AG20443 (cell line): ENCODE data around the gene SH3BP2.
A peak's percentile ranks its signal among the peaks of the same experiment; 100 is the strongest.

ENCODE experiments used
- DNase-seq: peaks from one replicate; pipeline ENCODE4 v3.0.0; 2012; ENCODE audit warnings: low spot score, mixed read lengths

SH3BP2 gene

DNA sequence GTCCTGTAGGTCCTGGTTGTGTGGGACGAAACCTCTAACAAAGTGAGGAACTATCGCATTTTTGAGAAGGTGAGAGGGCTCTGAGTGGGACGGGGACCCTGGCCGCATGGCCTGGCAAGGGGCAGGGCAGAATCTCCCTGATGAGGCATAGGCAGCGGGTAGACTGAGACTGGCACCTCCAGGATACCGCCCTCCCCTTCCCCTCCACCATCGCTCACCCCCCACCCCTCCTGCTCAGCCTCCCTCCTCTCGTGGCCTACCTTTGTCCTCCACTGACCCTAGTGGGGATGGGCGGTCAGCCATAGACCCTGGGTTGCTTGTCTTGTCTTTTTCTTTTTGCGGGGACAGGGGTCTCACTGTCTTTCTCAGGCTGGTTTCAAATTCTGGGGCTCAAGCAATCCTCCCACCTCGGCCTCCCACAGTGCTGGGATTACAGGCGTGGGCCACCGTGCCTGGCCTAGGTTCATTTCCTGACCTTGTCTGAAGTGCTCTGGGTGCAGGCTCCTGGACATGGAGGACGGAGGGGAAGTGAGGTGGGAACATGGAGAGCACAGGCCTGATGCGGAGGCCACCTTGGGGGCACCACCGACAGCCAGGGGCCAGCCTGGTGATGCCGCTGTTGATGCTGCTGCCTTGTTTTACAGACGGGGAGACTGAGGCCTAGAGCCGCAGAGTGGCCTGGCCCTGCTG, 40.2 kb downstream of the SH3BP2 start:
- DNase-seq = no peak

DNA sequence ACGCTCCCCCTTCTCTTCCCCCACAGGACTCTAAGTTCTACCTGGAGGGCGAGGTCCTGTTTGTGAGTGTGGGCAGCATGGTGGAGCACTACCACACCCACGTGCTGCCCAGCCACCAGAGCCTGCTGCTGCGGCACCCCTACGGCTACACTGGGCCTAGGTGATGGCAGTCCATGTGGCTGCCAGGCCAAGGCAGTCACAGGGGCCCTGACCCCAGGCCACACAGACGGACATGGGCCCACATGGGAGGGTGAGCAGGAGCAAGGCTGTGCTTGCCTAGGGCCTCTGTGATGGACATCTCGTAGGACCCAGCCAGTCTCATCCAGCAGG, 40.8 kb downstream of the SH3BP2 start:
- no peak for DNase-seq

DNA sequence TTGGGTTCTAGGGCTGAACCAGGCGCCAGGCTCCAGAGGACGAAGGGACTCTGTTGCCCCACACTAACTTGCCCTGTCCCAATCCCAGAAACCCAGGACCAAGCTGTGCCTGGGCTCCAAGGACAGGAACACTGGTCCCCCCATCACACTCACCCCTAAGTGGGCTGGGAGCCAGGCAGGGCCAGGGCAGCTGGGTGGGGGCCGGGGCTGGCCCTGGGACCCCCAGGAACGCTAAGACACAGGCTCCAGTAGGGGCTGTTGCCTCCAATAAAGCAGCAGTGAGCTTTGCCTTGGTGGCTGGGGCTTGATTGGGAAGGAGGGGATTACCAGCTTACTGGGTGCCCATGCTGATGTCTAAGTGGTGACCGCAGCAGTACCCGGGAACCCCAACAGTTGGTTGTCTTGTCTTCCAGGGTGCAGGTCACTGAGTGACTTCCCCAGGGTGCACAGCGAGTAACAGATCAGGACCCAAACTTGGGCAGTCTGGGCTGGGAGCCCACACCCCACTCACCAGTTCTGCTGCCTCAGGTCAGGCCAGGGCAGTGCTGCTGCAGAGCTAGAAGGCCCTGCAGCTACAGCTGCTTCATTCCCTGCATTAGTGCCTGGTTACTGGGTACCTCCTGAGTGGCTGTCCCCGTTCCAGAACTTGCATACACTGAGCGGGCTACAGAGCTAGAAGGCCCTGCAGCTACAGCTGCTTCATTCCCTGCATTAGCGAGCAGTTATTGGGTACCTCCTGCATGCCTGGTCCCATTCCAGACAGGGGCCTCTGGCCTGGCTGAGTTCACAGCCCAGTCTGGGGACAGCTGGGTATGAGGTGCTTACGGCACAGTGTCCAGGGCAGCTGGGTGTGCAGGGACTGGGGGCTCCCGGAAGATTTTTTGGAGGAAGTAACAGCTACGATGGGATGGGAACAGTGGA, 41.4 kb downstream of the SH3BP2 start:
- DNase-seq = no peak

DNA sequence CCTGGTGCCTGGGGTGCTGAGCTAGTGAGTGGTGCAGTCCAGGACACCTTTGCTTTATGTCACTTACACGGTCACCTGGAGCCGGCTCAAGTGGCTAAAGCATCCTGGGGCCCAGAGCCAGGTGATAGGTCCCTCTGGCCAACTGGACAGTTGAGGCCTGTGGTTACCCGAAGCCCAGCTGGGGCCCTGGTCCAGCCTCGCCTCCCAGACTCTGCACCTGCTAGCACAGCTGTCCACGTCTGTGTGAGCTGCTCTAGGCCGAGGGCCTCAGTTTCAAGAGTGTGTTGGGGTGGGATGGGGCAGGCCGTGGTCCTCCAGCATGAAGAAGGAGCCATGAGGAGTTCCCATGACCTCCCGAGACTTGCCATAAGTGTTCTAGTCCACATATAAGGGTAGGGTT, 43.1 kb downstream of the SH3BP2 start:
- DNase-seq = no peak

DNA sequence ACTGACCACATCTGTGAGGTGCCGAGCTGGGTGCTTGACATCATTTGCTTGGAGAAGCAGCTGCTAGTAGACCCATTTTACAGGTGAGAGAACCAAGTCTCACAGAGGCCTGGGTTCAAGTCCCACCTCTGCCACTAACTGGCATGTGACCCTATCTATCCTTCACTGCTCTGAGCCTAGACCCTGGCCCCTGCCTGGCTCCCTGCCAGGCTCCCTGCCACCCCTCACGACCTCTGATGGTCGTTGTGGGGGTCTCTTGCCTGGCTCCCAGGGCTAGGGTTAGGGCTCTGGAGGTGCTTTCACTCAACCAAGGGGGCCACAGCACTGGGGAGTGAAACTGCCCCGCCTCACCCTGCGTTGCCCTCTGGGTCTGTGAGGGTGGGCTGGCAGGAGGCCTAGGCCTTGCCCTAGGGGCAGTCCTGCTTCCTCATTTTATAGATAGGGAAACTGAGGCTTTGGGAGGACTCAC, 43.5 kb downstream of the SH3BP2 start:
- no peak for DNase-seq

DNA sequence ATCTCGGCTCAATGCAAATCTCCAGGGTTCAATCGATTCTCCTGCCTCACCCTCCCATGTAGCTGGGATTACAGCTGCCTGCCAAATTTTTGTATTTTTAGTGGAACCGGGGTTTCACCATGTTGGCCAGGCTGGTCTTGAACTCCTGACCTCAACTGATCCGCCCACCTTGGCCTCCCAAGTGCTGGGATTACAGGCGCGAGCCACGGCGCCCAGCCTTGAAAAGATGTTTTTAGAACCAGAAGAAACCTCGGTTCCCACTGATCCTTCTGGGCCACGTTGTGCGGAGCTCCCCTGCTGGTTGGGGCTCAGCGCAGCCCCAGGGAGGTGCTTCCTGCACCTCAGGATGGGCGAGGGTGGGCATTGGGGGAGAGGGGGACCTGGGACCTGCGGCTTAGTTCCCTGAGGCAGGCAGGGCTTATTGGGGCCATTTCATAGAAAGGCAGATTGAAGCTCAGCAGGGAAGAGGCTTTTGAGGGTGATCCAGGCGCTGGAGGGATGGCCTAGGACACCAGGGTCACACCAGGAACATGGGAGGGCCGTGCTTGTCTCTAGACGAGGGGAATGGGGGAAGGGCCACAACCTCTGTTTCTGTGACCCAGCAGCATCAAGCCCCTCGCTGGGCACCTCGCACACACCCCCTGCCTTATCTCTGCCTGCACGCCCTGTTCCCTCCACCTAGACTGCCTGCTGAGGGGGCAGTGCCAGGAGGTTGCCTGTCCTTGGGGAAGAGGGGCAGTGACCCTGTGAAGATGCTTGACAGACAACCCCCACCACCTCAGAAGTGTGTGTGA, 44.4 kb downstream of the SH3BP2 start:
- DNase-seq = no peak

DNA sequence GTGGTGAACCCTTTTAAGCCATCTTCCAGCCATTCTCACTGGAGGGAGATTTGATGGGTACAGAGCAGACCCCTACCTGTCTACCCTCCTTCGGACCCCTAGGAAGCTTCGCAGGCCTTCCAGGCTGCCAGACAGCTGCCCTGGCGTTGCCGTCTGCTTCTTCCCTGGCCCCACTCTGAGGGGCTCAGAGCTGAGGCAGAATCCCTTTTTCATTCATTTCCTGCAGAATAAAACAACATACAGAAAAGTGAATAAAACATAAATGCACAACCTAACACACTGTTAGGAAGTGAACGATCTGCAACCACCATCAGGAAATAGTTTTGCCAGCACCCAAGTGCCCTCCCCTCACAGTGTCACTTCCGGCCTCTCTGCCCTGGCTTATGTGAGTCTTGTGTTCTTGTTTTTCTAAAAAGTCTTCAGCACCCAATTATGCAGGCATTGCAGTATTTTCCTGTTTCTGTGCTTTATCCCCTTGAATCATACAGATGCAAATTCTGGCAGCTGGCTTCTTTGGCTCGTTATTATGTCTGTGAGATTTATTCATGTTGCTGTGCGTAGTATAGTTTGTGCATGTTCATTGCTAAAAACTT, 45.1 kb downstream of the SH3BP2 start:
- DNase-seq = peak; percentile 64

DNA sequence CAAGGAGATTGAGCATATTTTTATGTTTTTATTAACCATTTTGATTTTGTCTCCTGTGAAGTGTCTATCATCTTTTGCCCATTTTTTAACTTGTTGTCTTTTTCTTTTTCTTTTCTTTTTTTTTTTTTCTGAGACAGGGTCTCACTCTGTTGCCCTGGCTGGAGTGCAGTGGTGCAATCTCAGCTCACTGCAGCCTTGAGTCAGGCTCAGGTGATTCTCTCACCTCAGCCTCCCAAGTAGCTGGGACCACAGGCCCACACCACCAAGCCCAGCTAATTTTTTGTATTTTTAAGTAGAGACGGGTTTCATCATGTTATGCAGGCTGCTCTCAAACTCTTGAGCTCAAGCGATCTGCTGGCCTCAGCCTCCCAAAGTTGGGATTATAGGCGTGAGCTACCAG, 46.2 kb downstream of the SH3BP2 start:
- no peak for DNase-seq

DNA sequence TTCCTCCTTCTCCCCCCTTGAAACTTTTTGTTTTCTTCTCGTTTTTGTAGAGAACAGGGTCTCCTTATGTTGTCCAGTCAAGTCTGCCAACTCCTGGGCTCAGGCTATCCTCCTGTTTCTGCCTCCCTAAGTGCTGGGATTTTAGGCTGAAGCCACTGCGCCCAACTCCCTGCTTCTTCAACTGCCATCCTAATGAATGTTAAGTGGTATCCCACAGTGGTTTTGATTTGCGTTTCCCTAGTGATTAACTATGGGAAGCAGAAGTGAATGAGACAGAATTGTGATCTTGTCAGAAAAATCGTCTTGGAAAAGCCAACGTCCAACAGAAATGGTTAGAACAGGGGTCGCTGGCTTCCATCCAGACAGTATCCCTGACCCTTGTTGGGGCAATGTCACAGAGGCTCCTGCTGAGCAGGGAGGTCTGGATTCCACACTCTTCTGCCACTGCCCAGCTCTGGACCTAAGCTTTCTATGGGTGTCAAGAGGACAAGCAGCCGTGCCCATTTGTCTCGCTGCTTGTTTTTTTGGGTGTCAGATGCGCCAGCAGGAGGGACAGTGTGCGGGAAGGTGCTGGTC, 49.9 kb downstream of the SH3BP2 start:
- no peak for DNase-seq

DNA sequence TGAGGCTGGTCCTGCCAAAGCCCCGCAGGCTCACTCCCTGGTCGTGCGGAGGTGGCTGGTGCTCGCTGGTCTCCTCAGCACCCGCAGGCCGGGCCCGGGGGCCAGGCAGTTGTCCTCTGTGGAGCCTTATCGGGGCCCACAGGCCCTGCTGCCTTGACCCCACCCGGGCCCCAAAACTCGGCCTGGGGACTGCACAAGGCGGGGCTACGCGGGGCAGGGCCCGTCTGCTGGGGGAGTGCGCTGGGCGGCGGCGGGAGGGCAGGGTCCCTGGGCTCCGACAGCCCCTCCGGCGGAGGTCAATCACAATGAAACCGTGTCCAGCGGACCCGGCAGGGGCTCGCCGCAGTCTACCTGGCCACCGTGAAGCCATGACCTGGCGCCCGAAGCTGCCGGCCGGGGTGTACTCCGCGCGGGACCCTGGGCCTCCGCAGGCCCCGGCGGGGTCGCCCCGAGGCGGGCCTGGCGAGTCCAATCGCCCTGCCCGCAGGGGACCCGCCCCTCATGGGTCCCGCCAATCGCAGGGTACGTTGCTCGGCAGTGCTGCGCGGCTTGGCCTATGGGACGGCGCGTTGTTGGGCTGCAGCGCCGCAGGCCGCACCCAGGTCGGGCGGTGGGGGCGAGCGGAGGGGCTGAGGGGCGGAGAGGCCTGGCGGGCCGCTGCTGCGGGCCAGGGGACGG, 50.5 kb downstream of the SH3BP2 start, which contains the start of gene ADD1:
Gene ADD1, plus strand, starts transcription at position 582 of the 678 bp plus-strand sequence. CDS start 32,072 bp downstream, outside the sequence.
- DNase-seq = peak; percentile 100

DNA sequence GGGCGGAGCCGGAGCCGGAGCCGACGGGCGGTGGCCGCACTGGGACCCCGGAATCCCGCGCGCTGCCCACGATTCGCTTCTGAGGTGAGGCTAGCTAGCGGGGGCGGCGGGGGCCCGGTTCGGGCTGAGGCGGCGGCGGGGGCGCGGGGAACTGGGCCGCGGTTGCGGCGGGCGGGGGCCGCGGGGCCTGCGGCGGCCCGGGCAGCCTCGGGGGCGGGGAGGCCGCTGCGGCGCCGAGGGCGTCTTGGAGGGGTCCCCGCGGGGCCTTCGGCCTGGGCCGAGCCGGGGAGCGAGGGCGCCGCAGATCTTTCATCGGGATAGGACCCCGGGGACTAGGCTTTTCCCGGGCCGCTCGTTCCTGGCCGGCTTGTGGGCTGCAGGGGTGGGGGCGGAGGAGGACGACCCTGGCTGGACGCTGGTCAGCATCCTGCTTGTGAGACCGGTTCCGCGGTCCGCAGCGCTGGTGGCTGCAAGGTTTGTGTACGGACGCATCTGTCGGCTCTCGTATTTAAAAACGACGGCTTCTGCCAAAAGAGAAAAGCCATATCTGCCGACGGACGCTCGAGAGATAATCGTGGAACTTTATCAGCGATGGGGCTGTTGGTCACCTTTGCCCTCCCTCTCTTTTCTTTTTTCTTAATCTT, 51.2 kb downstream of the SH3BP2 start:
- peak; percentile 40 for DNase-seq

DNA sequence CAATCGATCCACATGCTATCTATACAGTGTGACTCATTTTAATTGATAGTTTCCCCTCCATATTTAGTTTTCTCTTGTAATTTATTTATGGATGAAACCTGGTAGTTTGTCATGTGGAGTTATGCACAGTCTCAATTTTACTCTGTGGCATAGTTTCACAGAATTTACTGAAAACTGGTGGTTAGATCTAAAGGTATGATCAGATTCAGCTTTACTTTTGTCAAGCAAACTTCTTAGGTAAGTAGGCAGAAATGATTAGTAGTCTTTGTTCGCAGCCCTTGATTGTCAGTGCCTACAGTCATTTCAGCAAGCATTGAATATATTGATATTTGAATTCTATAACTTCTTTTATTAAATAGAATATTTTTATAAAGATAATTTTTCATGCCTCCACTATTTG, 53.3 kb downstream of the SH3BP2 start:
- no peak for DNase-seq

DNA sequence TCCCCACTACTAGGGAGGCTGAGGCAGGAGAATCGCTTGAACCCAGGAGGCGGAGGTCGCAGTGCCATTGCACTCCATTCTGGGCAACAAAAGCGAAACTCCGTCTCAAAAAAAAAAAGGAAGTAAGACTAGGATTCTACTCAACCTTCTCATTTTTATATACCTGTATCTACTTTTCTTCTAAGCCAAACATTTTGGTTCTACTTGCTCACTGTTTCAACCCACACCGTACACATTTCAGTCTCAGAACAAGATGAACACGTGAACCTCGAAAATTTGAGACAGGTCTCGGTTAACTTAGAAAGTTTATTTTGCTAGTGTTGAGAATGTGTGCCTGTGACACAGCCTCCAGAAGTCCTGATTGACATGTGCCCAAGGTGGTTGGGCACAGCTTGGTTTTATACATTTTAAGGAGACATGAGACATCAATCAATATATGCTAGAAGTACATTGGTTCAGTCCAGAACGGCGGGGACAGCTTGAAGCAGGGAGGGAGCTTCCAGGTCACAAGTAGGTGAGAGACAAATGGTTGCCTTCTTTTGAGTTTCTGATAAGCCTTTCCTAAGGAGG, 54.5 kb downstream of the SH3BP2 start:
- DNase-seq = no peak

DNA sequence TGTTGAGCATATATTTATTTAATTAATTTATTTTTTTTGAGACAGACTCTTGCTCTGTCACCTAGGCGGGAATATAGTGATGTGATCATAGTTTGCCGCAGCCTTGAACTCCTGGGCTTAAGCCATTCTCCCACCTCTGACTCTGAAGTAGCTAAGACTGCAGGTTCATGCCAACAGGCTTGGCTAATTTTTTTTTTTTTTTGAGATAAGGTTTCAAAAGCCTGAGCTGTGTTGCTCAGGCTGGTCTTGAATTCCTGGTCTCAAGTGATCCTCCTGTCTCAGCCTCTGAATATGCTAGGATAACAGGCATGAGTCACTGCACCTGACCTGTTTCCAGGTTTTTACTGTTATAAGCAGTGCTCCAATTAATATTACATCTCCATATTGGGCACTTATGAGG, 55.6 kb downstream of the SH3BP2 start:
- DNase-seq = no peak

DNA sequence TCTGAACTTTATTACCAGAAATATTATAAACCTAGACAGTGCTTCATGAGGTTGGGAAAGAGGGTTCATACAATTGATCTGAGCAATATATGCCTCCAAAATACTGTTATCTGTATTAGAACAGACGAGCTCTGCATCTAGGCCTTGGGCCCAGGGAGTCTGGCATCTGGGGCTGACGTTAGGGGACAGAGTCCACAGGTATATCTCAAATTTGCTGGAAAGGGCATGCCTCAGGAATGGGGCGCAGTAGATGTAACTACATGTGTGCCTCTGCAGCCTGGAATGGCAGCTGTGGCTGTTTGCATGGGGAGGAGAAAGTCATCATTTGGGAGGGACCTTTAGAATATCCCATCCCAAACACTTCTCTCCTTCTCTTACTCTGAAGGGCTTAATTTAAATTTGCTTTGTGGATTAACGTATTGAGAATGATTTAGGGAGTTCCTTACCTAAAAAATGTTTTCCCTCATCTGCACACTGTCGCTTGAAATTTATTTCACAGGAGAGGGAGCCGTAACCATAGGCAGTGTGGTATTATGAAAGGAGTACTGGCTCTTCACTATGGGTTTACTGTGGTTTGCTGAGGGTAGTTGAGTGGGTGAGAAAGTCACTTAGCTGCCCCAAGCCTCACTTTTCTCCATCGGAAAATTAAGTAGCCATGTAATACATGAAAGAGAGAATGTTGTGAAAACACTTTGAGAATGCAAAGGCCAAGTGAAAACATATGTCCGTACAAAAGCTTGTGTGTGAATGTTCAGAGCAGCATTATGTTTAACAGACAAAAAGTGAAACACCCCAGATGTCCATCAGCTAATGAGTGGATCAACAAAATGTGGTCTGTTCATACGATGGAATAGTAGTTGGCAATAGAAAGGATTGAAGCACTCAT, 56.6 kb downstream of the SH3BP2 start:
- DNase-seq = peak; percentile 7

DNA sequence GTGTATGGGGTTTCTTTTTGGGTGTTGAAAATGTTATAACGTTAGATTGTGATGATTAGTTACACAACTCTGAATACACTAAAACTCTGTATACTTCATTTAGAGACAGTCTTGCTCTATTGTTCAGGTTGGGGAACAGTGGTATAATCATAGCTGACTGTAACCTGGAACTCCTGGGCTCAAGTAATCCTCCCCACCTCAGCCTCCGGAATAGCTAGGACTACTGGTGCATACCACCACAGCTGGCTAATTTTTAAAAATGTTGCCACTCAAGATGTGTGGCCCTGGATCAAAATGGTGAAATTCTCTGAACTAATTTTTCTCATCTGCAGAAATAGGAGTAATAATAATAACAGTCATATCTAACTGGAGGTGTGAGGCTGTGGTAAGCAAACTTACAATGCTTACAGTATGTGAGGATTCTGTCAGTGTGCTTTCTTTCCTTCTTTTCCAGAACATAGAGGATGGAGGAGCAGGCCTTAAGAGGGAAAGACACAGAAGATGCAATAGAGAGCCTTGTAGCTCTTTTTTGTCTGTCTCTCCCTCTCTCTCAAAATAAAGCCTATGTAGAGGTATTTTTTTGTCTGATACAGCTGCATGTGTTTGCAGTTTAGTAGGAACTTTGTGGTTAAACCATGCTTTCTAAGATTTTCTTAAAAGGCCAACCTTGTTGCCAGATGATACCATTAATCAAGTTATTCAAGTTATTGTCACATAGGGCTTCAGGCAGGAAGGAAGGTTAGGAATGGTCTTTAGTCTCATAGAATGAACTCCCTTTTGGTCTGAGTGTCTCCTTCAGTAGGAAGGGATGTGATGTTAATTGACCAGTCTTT, 58.3 kb downstream of the SH3BP2 start:
- DNase-seq = no peak

DNA sequence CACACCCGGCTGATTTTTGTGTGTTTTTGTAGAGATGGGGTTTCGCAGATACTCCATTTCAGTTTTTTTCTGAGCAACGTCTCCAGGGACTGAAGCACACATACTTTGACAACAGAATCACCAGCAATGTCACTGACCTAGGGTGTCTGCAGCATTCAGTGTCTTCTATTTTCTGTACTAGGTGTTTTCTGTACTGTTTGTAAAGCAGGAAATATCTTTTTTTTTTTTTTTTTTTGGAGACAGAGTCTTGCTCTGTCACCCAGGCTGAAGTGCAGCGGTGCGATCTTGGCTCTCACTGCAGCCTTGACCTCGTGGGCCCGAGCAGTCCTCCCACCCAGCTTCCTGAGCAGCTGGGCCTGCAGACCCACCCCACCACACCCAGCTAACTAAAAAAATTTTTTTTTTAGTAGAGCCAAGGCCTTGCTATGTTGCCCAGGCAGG, 59.6 kb downstream of the SH3BP2 start:
- no peak for DNase-seq

DNA sequence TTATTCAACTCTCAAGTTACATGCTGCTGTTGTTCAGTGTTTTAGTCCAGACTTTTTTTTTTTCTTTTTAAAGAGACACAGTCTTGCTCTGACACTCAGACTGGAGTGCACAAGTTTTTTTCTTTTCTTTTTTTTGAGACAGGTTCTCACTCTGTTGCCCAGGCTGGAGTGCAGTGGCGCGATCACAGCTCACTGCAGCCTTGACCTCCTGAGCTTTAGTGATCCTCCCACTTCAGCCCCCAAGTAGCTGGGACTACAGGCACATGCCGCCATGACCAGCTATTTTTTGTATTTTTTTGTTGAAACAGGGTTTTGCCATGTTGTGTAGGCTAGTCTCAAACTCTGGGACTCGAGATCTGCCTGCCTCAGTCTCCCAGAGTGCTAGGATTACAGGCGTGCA, 62.7 kb downstream of the SH3BP2 start:
- no peak for DNase-seq
